Suprapubic skin (tissue), 4 donors: ENCODE data around the gene PTPRF. TPM values are rescaled to one million over a fixed set of nuclear protein-coding genes. Genes with fewer than 3 reads are reported as not detected.

Experiments used
- DNase-seq, 2 donors: peaks; one replicate each; pipeline ENCODE4 v3.0.0-alpha.2; 2019; ENCODE audit warnings: low spot score in 2 of 2
- H3K27ac ChIP-seq: fragments of 200-600 bp; sonication (generic); one replicate; pipeline ENCODE4 v1.5.1; 2019
- H3K27me3 ChIP-seq: fragments of 200-600 bp; sonication (generic); one replicate; pipeline ENCODE4 v1.5.1; 2019
- H3K36me3 ChIP-seq: fragments of 200-600 bp; sonication (generic); one replicate; pipeline ENCODE4 v1.5.1; 2019
- H3K4me1 ChIP-seq: fragments of 200-600 bp; sonication (generic); one replicate; pipeline ENCODE4 v1.5.1; 2019
- H3K4me3 ChIP-seq: fragments of 200-600 bp; sonication (generic); one replicate; pipeline ENCODE4 v1.5.1; 2019; ENCODE audit warnings: mild to moderate bottlenecking
- H3K9me3 ChIP-seq: fragments of 200-600 bp; sonication (generic); one replicate; pipeline ENCODE4 v1.5.1; 2019
- EP300 ChIP-seq: sonication (generic); formaldehyde crosslinking; IDR thresholded peaks from one replicate; pipeline ENCODE4 v1.6.1; 2017; ENCODE audit warnings: antibody characterized with exemption
- POLR2A ChIP-seq, 2 donors: fragments of 450-650 bp; IDR thresholded peaks; one replicate each; pipeline ENCODE4 v1.6.1; 2017; ENCODE audit warnings: antibody characterized with exemption in 2 of 2, mild to moderate bottlenecking in 2 of 2, moderate library complexity in 2 of 2
- POLR2AphosphoS5 ChIP-seq, 3 donors: sonication (generic); formaldehyde crosslinking; IDR thresholded peaks; one replicate each; pipeline ENCODE4 v1.6.1; 2017; ENCODE audit warnings: antibody characterized with exemption in 3 of 3
- WGBS: methylation state at CpG from one replicate; pipeline ENCODE4 v1.1.5; 2018; 5-methylcytosine and 5-hydroxymethylcytosine counted together
- total RNA-seq, 4 donors: library from RNA; depleted of rRNA; stranded (reverse); fragments of >200 nt; gene quantifications; one replicate each; pipeline ENCODE4 v1.1.0, GENCODE V29; 2016
- TF ChIP-seq, protein P1 (sequence below), 2 donors: fragments of 200-600 bp in 1 of 2; fragments of 450-650 bp in 1 of 2; sonication (generic) in 1 of 2; IDR thresholded peaks; one replicate each; pipeline ENCODE4 v1.5.1; 2016 to 2019; ENCODE audit warnings: antibody characterized with exemption in 2 of 2, mild to moderate bottlenecking in 1 of 2, moderate library complexity in 1 of 2

Gene PTPRF
- total RNA-seq, 4 donors from 2014 or later, result 209 to 373 (median 289) TPM

GRCh38 chr1:43549921-43550597, 19.4 kb downstream of the PTPRF start:
- no peaks in the 10 kb centered on the region for H3K27me3 ChIP-seq
- peak; percentile 84 to 89 for DNase-seq
- no peaks in the 10 kb centered on the region for H3K9me3 ChIP-seq
- TF ChIP-seq EP300, result no peak
- peak in 1 of 3 donors; percentile 67 for TF ChIP-seq POLR2AphosphoS5 (IDR thresholded peaks at IDR 0.05)
- TF ChIP-seq, protein P1, sequence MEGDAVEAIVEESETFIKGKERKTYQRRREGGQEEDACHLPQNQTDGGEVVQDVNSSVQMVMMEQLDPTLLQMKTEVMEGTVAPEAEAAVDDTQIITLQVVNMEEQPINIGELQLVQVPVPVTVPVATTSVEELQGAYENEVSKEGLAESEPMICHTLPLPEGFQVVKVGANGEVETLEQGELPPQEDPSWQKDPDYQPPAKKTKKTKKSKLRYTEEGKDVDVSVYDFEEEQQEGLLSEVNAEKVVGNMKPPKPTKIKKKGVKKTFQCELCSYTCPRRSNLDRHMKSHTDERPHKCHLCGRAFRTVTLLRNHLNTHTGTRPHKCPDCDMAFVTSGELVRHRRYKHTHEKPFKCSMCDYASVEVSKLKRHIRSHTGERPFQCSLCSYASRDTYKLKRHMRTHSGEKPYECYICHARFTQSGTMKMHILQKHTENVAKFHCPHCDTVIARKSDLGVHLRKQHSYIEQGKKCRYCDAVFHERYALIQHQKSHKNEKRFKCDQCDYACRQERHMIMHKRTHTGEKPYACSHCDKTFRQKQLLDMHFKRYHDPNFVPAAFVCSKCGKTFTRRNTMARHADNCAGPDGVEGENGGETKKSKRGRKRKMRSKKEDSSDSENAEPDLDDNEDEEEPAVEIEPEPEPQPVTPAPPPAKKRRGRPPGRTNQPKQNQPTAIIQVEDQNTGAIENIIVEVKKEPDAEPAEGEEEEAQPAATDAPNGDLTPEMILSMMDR (IDR thresholded peaks at IDR 0.05), result no peak
- peak overlapping the region; percentile 23 for H3K4me3 ChIP-seq
- H3K36me3 ChIP-seq, result peaks cover 8% of the 10 kb centered on the region
- 39% methylated on average over 16 of the region's 30 CpGs for WGBS
- H3K4me1 ChIP-seq, result peaks cover 86% of the 10 kb centered on the region
- H3K27ac ChIP-seq, result peak overlapping the region; percentile 77

DNA sequence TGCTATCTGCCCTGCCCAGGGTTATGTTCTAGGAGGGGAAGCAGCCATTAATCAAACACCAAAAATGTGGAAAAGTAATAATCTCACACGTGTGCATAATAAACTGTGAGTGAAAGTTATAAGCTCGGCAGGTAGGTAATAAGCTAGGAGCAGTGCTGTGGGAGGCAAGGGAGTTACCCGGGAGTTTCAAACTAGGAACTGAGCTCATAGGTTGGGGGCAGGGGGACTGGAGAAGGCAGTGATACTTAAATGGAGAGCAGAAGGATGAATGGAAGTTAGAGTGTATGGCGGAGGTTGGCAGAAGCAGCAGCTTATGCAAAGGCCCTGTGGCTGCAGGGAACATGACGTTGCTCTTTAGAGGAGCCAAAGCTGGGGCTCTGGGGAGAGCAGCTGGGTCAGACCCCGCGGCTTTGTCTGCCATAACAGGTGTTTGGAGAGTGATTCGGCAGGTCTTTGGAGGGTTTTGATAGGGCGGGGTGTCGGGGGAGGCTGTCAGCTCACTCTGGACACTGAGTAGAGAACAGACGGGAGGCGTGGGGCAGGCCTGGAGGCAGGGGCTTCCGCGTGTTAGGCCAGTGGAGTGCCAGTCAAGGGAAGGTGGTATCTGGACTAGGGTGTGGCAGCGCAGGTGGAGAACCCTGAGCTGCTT, 20.0 kb downstream of the PTPRF start:
- WGBS, result 61% methylated on average over 15 of the region's 15 CpGs
- peaks cover 79% of the 10 kb centered on the region for H3K4me1 ChIP-seq
- peak overlapping the region; percentile 23 for H3K4me3 ChIP-seq
- no peaks in the 10 kb centered on the region for H3K27me3 ChIP-seq
- no peak for DNase-seq
- peaks cover 8% of the 10 kb centered on the region for H3K36me3 ChIP-seq
- peak overlapping the region; percentile 77 for H3K27ac ChIP-seq
- TF ChIP-seq, protein P1 (IDR thresholded peaks at IDR 0.05), result no peak
- TF ChIP-seq POLR2A (IDR thresholded peaks at IDR 0.05), result no peak
- TF ChIP-seq POLR2AphosphoS5 (IDR thresholded peaks at IDR 0.05), result no peak
- no peak for TF ChIP-seq EP300
- H3K9me3 ChIP-seq, result no peaks in the 10 kb centered on the region

DNA sequence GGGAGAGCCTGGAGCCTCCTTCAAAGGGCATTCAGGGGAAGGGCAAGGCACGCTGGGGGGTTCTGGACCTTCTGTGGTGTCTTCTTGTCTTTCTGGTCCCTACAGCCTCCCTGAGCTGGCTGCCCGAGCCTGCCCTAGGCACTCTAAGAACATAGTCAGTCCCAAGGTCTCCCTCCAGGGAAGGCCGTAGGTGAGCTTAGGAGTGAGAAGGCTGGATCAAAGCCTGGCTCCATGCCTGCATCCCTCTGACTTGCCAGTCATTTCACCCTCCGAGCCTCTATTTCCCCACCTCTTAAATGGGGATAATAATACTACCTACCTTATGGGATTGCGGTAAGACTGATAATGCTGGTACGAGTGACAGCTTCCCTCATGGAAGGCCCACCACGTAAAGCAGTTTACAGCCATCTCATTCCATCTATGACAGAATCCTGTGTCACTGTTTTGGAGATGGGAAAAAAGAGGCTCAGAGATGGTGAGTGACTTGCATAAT, 20.8 kb downstream of the PTPRF start:
- 78% methylated on average over 7 of the region's 7 CpGs for WGBS
- H3K36me3 ChIP-seq, result peaks cover 8% of the 10 kb centered on the region
- no peaks in the 10 kb centered on the region for H3K27me3 ChIP-seq
- H3K9me3 ChIP-seq, result no peaks in the 10 kb centered on the region
- peak overlapping the region; percentile 77 for H3K27ac ChIP-seq
- TF ChIP-seq EP300 (no peak), POLR2A (IDR thresholded peaks at IDR 0.05) (no peak), POLR2AphosphoS5 (IDR thresholded peaks at IDR 0.05) (no peak)
- TF ChIP-seq, protein P1 (IDR thresholded peaks at IDR 0.05), result no peak
- DNase-seq, result no peak
- H3K4me1 ChIP-seq, result peaks cover 72% of the 10 kb centered on the region
- H3K4me3 ChIP-seq, result no peak overlapping the region

DNA sequence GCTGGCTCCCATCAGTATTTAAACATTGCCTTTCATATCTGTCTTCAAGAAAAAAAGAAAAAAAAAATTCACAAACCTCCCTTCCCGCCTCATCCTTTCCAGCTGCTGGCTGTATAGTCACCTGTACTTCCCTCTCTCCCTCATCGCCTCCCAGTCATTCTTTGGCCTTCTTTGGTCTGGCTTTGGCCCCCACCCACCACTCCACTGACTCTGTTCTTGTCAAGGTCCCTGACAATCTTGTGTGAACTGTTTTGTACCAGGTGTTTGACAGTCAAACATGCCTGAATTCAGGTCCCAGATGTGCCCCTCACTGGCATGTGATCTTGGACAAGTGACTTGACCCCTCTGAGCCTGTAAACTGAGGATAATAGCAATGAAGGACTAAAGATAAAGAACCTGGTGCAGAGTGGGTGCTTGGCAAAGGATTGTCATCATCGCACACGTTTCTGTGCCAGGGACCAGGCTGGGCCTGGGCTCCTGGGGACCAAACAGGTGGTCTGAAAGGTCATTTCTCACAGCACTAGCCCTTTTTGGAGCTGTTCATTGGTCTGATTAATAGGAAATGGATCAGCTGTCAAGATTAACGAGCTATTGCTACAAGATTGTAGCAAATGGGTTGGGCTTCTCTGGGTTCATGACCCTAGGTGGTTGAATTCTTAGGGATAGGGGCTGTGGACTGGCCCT, 21.5 kb downstream of the PTPRF start:
- TF ChIP-seq, protein P1 (IDR thresholded peaks at IDR 0.05), result no peak
- TF ChIP-seq POLR2AphosphoS5 (IDR thresholded peaks at IDR 0.05) (no peak), EP300 (no peak), POLR2A (IDR thresholded peaks at IDR 0.05) (no peak)
- H3K36me3 ChIP-seq, result peaks cover 8% of the 10 kb centered on the region
- 58% methylated on average over 5 of the region's 5 CpGs for WGBS
- H3K27ac ChIP-seq, result peak overlapping the region; percentile 77
- H3K27me3 ChIP-seq, result no peaks in the 10 kb centered on the region
- no peak for DNase-seq
- H3K9me3 ChIP-seq, result no peaks in the 10 kb centered on the region
- H3K4me1 ChIP-seq, result peaks cover 72% of the 10 kb centered on the region
- H3K4me3 ChIP-seq, result no peak overlapping the region

GRCh38 chr1:43552813-43553212, 22.1 kb downstream of the PTPRF start:
- no peak overlapping the region for H3K4me3 ChIP-seq
- H3K27ac ChIP-seq, result no peak overlapping the region
- DNase-seq, result no peak
- peaks cover 8% of the 10 kb centered on the region for H3K36me3 ChIP-seq
- TF ChIP-seq POLR2A (IDR thresholded peaks at IDR 0.05) (no peak), EP300 (no peak), POLR2AphosphoS5 (IDR thresholded peaks at IDR 0.05) (no peak)
- TF ChIP-seq, protein P1 (IDR thresholded peaks at IDR 0.05), result no peak
- no peaks in the 10 kb centered on the region for H3K27me3 ChIP-seq
- no peaks in the 10 kb centered on the region for H3K9me3 ChIP-seq
- H3K4me1 ChIP-seq, result peaks cover 72% of the 10 kb centered on the region
- WGBS, result 15% methylated on average over 6 of the region's 6 CpGs
